OCI-LY7 (cell line): ENCODE data around the gene NHLRC4. TPM values are rescaled to one million over a fixed set of nuclear protein-coding genes. Genes with fewer than 3 reads are reported as not detected.

Source experiments
- BruUV-seq: library from RNA; stranded (reverse); fragments of 400-500 nt; replicated peaks from 2 replicates; lab custom pipeline; 2021; lab: Mats Ljungman, UMichigan
- CTCF ChIA-PET: fragments of 300-600 bp; sonication (Branson Sonifier 250); formaldehyde crosslinking; loops from one replicate; lab custom pipeline; 2022; ENCODE audit warnings: antibody characterized with exemption; ENCODE audit not compliant: unreplicated experiment; lab: Charles Lee
- POLR2A ChIA-PET: fragments of 300-600 bp; sonication (Branson Sonifier 250); formaldehyde crosslinking; loops from one replicate; lab custom pipeline; 2022; ENCODE audit warnings: antibody characterized with exemption; lab: Charles Lee
- DNase-seq: peaks from one replicate; pipeline ENCODE4 v3.0.0-alpha.2; 2015; ENCODE audit warnings: low spot score
- H2AFZ ChIP-seq: fragments of 200-600 bp; sonication (generic), shearing (Covaris generic); 2 replicates; pipeline ENCODE4 v1.6.1; 2014; ENCODE audit warnings: mild to moderate bottlenecking, antibody characterized with exemption, low read length, moderate library complexity
- H3K27ac ChIP-seq: fragments of 200-600 bp; sonication (generic); 2 replicates; pipeline ENCODE4 v1.5.1; 2014; ENCODE audit warnings: mixed run types, low read depth, mild to moderate bottlenecking, moderate library complexity, low read length, inconsistent platforms; ENCODE audit not compliant: poor library complexity, severe bottlenecking
- H3K36me3 ChIP-seq: fragments of 200-600 bp; sonication (generic); 2 replicates; pipeline ENCODE4 v1.6.1; 2014; ENCODE audit warnings: mild to moderate bottlenecking, antibody characterized with exemption, low read length, moderate library complexity, mixed read lengths; ENCODE audit not compliant: insufficient read depth
- H3K4me1 ChIP-seq: fragments of 200-600 bp; sonication (generic); 2 replicates; pipeline ENCODE4 v1.5.1; 2014; ENCODE audit warnings: mild to moderate bottlenecking, low read length; ENCODE audit not compliant: insufficient read depth, poor library complexity, severe bottlenecking
- H3K4me2 ChIP-seq: fragments of 200-600 bp; sonication (generic); 2 replicates; pipeline ENCODE4 v1.6.1; 2014; ENCODE audit warnings: mild to moderate bottlenecking, low read length
- H3K4me3 ChIP-seq: fragments of 200-600 bp; sonication (generic); 2 replicates; pipeline ENCODE4 v1.5.1; 2014; ENCODE audit warnings: mild to moderate bottlenecking, low read depth, low read length; ENCODE audit not compliant: poor library complexity, severe bottlenecking
- H3K79me2 ChIP-seq: fragments of 200-600 bp; sonication (generic); 2 replicates; pipeline ENCODE4 v1.6.1; 2016; ENCODE audit warnings: low read depth, mild to moderate bottlenecking, low read length, moderate library complexity, mixed read lengths; ENCODE audit not compliant: insufficient read depth
- H3K9me2 ChIP-seq: fragments of 200-600 bp; sonication (generic); 2 replicates; pipeline ENCODE4 v1.6.1; 2016; ENCODE audit warnings: mild to moderate bottlenecking, low read length, mixed read lengths; ENCODE audit not compliant: insufficient read depth
- H3K9me3 ChIP-seq: fragments of 200-600 bp; sonication (generic); 2 replicates; pipeline ENCODE4 v1.6.1; 2014; ENCODE audit warnings: mild to moderate bottlenecking, mixed run types, low read length, mixed read lengths
- H4K20me1 ChIP-seq: fragments of 200-600 bp; sonication (generic); 2 replicates; pipeline ENCODE4 v1.6.1; 2014; ENCODE audit warnings: mild to moderate bottlenecking, antibody characterized with exemption, low read length, moderate library complexity, mixed read lengths; ENCODE audit not compliant: insufficient read depth
- CTCF ChIP-seq: fragments of 200-600 bp; sonication (generic); conservative IDR thresholded peaks from 2 replicates; pipeline ENCODE4 v1.5.1; 2014; ENCODE audit warnings: mild to moderate bottlenecking, antibody characterized with exemption, low read length, moderate library complexity, mixed read lengths
- EZH2phosphoT487 ChIP-seq: fragments of 200-600 bp; sonication (generic); IDR thresholded peaks from 2 replicates; pipeline ENCODE4 v1.6.1; 2018; ENCODE audit warnings: low read depth, borderline replicate concordance, mild to moderate bottlenecking, mixed run types, antibody characterized with exemption, low read length, moderate library complexity, mixed read lengths
- intact Hi-C: fragments of 100-400 bp; cut with micrococcal nuclease; formaldehyde crosslinking; loops from one replicate; pipeline ENCODE4 v1.10.0; 2022; ENCODE audit not compliant: unreplicated experiment
- total RNA-seq, 2 experiments: library from RNA; depleted of rRNA in 1 of 2; stranded (reverse); fragments of >200 nt in 1 of 2; shearing (Covaris generic) in 1 of 2; gene quantifications; 2 replicates each; pipeline ENCODE4 v1.2.3, GENCODE V29; 2014 to 2022

Gene NHLRC4
- total RNA-seq, 2 experiments from 2014 or later, result 2.5 to 3.7 TPM

GRCh38 chr16:521381-522210 is 45.2 kb upstream of the NHLRC4 start:
- Histone ChIP-seq H3K4me3 (no peak overlapping the region), H3K36me3 (peaks cover 4% of the 10 kb centered on the region; the same call in 1 of the 2 replicates), H3K9me3 (no peaks in the 10 kb centered on the region), H3K4me2 (no peak overlapping the region), H3K27ac (no peak overlapping the region), H4K20me1 (no peaks in the 10 kb centered on the region), H3K4me1 (peaks cover 15% of the 10 kb centered on the region), H2AFZ (no peak overlapping the region), H3K79me2 (peaks cover 2% of the 10 kb centered on the region; the same call in 1 of the 2 replicates), H3K9me2 (no peaks in the 10 kb centered on the region)
- POLR2A ChIA-PET, result no interaction called here
- no TSS peak for BruUV-seq
- CTCF ChIA-PET, result no interaction called here
- DNase-seq, result no peak
- intact Hi-C loops, result no loop called here
- TF ChIP-seq CTCF (no peak), EZH2phosphoT487 (no peak)

GRCh38 chr16:522320-523096 is 44.3 kb upstream of the NHLRC4 start:
- H3K4me1 ChIP-seq, result peaks cover 15% of the 10 kb centered on the region
- H2AFZ ChIP-seq, result no peak overlapping the region
- peaks cover 4% of the 10 kb centered on the region; the same call in 1 of the 2 replicates for H3K79me2 ChIP-seq
- TF ChIP-seq EZH2phosphoT487 (no peak), CTCF (no peak)
- DNase-seq, result no peak
- no peaks in the 10 kb centered on the region for H3K9me3 ChIP-seq
- no peak overlapping the region for H3K4me2 ChIP-seq
- H3K27ac ChIP-seq, result no peak overlapping the region
- H3K36me3 ChIP-seq, result peaks cover 4% of the 10 kb centered on the region; the same call in 1 of the 2 replicates
- no peak overlapping the region for H3K4me3 ChIP-seq
- ChIA-PET POLR2A (no interaction called here), CTCF (no interaction called here)
- no TSS peak for BruUV-seq
- H4K20me1 ChIP-seq, result no peaks in the 10 kb centered on the region
- H3K9me2 ChIP-seq, result no peaks in the 10 kb centered on the region
- intact Hi-C loops, result no loop called here
